ENCODE results near the gene MMP1. TPM values are rescaled to one million over a fixed set of nuclear protein-coding genes. Genes with fewer than 3 reads are reported as not detected.

MMP1 gene
- total and polyA plus RNA-seq, 4 donors = 0.06 to 0.09 TPM; not detected in 2

- Histone ChIP-seq H3K4me1 (ENCODE audit: control insufficient read depth in 4 of 4, insufficient read depth in 4 of 4, low read length in 3 of 4) (no peaks in the 10 kb centered on the region), H3K27me3 (ENCODE audit: control insufficient read depth in 4 of 4, insufficient read depth in 4 of 4, low read length in 3 of 4) (peaks cover 0 to 6% (median 4%) of the 10 kb centered on the region in 4 donors), H3K9me3 (ENCODE audit: control insufficient read depth in 4 of 4, low read length in 3 of 4) (no peaks in the 10 kb centered on the region), H3K4me3 (ENCODE audit: low read depth in 1 of 3, low read length in 3 of 3) (no peak overlapping the region), H3K36me3 (ENCODE audit: control insufficient read depth in 4 of 4, insufficient read depth in 3 of 4, low read depth in 1 of 4, low read length in 3 of 4) (no peaks in the 10 kb centered on the region), H3K9ac (ENCODE audit: low read depth in 1 of 2, low read length in 2 of 2) (no peak overlapping the region), H3K27ac (ENCODE audit: low read depth in 1 of 2, low read length in 2 of 2) (no peak overlapping the region)
- TF ChIP-seq EGR1 (IDR thresholded peaks at IDR 0.05; ENCODE audit: low read depth in 2 of 2) (no peak), HNF4A (conservative IDR thresholded peaks at IDR 0.05) (no peak), NR2F2 (IDR thresholded peaks at IDR 0.05) (no peak), TAF1 (conservative IDR thresholded peaks at IDR 0.05) (no peak), YY1 (IDR thresholded peaks at IDR 0.05) (no peak), RAD21 (IDR thresholded peaks at IDR 0.05) (no peak), HNF4G (IDR thresholded peaks at IDR 0.05) (no peak)
- 97% methylated on average over 1 of the region's 1 CpG for WGBS
- DNase-seq (ENCODE audit: low spot score) = no peak
These were observed 44.7 kb downstream of the MMP1 start for GRCh38 chr11:102753267-102753666.

- no peak overlapping the region for H3K4me3 ChIP-seq (ENCODE audit: low read depth in 1 of 3, low read length in 3 of 3)
- peaks cover 0 to 6% (median 4%) of the 10 kb centered on the region in 4 donors for H3K27me3 ChIP-seq (ENCODE audit: control insufficient read depth in 4 of 4, insufficient read depth in 4 of 4, low read length in 3 of 4)
- no peaks in the 10 kb centered on the region for H3K9me3 ChIP-seq (ENCODE audit: control insufficient read depth in 4 of 4, low read length in 3 of 4)
- no peak for DNase-seq (ENCODE audit: low spot score)
- no peaks in the 10 kb centered on the region for H3K4me1 ChIP-seq (ENCODE audit: control insufficient read depth in 4 of 4, insufficient read depth in 4 of 4, low read length in 3 of 4)
- no peak overlapping the region for H3K27ac ChIP-seq (ENCODE audit: low read depth in 1 of 2, low read length in 2 of 2)
- TF ChIP-seq EGR1 (IDR thresholded peaks at IDR 0.05; ENCODE audit: low read depth in 2 of 2) (no peak), FOXA2 (IDR thresholded peaks at IDR 0.05) (no peak), JUND (IDR thresholded peaks at IDR 0.05) (no peak), TAF1 (conservative IDR thresholded peaks at IDR 0.05) (no peak), HNF4A (conservative IDR thresholded peaks at IDR 0.05) (no peak), ATF3 (IDR thresholded peaks at IDR 0.05) (no peak), REST (IDR thresholded peaks at IDR 0.05) (no peak), ZBTB33 (IDR thresholded peaks at IDR 0.05) (no peak), FOXA1 (IDR thresholded peaks at IDR 0.05) (no peak), CTCF (IDR thresholded peaks at IDR 0.05; ENCODE audit: low read depth, low read length, missing input control) (no peak)
- no peak overlapping the region for H3K9ac ChIP-seq (ENCODE audit: low read depth in 1 of 2, low read length in 2 of 2)
- H3K36me3 ChIP-seq (ENCODE audit: control insufficient read depth in 4 of 4, insufficient read depth in 3 of 4, low read depth in 1 of 4, low read length in 3 of 4) = no peaks in the 10 kb centered on the region
These were observed 46.3 kb downstream of the MMP1 start for GRCh38 chr11:102751673-102752072.
